ENCODE measurements around the gene SUFU. TPM values are rescaled to one million over a fixed set of nuclear protein-coding genes. Genes with fewer than 3 reads are reported as not detected.

Gene SUFU
- total and polyA plus RNA-seq, 2 of the 13 experiments (the other 11 are each of a cell fraction or from before 2014, with no cell fraction given) = 2.9 to 5.5 TPM

- TF ChIP-seq TARDBP (CRISPR knock-in tag; IDR thresholded peaks at IDR 0.05) (no peak), ZNF350 (CRISPR knock-in tag; IDR thresholded peaks at IDR 0.05; ENCODE audit: borderline replicate concordance, low read depth) (peak; percentile 24; the same call in 1 of the 2 replicates), ZNF709 (CRISPR knock-in tag; IDR thresholded peaks at IDR 0.05) (no peak), DMAP1 (CRISPR knock-in tag; IDR thresholded peaks at IDR 0.05) (no peak), IKZF1 (IDR thresholded peaks at IDR 0.05) (no peak), RARA (CRISPR knock-in tag; IDR thresholded peaks at IDR 0.05) (0 out of 2 replicates have a peak, but pooled peaks have one; percentile 8), LRRFIP1 (CRISPR knock-in tag; conservative IDR thresholded peaks at IDR 0.05) (no peak), NR2F6 (IDR thresholded peaks at IDR 0.05) (peak; percentile 33; the same call in 1 of the 2 replicates), NR2F6 (CRISPR knock-in tag; IDR thresholded peaks at IDR 0.05) (no peak), KDM6A (CRISPR knock-in tag; IDR thresholded peaks at IDR 0.05; ENCODE audit: low read depth) (no peak), CEBPG (CRISPR knock-in tag; IDR thresholded peaks at IDR 0.05) (peak; percentile 71), KLF9 (CRISPR knock-in tag; IDR thresholded peaks at IDR 0.05; ENCODE audit: low read depth) (no peak), ZNF850 (CRISPR knock-in tag; conservative IDR thresholded peaks at IDR 0.05) (no peak), KLF15 (CRISPR knock-in tag; IDR thresholded peaks at IDR 0.05; ENCODE audit: borderline replicate concordance) (no peak), ZNF772 (CRISPR knock-in tag; IDR thresholded peaks at IDR 0.05) (no peak)
Observed at GRCh38 chr10:102670871-102671434, 167.2 kb downstream of the SUFU start (continued).

Data from HepG2 (cell line).